ENCODE data around the gene DUSP1.

DNA sequence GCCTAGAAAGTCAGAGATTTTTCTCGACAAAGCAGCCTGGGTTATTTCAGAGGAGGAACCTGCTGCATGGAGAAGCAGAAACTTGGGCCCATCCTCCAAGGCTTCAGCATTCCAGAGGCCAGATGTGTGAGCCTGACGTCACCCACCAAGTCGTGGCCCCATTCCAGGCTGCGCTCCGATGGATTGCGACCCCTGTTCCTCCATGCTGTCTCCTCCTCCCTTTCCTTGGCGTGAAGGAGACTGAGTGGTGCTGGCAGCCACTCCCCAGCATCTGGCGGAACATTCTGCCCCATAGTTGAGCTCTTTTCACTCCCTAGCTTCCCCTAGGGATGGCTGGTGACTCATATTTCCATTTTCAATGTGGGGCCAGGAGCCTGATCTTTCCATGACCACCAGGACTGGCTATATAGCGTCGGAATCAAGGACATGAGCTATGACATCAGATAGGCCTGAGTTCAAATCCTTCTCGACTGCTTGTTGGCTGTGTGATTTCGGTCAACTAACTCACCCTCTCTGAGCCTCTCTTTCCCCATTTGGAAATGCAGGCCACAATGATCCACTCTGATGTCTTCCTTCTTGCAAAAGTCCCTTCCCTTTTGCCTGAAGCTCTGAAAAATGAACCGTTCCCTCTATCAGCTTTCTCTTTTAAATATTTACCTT lies 24.5 kb upstream of the DUSP1 start:
- TF ChIP-seq TARDBP (IDR thresholded peaks at IDR 0.05) = no peak
- TF ChIP-seq SP1 (IDR thresholded peaks at IDR 0.05) = no peak
- no peak for TF ChIP-seq FOXK2 (IDR thresholded peaks at IDR 0.05)
- no peak for TF ChIP-seq ELF4 (IDR thresholded peaks at IDR 0.05)
- no peak for TF ChIP-seq BHLHE40 (IDR thresholded peaks at IDR 0.05; ENCODE audit: borderline replicate concordance)
- no peak for TF ChIP-seq CTBP1 (IDR thresholded peaks at IDR 0.05; ENCODE audit: borderline replicate concordance)
- no peak for TF ChIP-seq ZNF384 (IDR thresholded peaks at IDR 0.05)
- TF ChIP-seq HDGF (IDR thresholded peaks at IDR 0.05; ENCODE audit: borderline replicate concordance) = no peak
- TF ChIP-seq FOXM1 (IDR thresholded peaks at IDR 0.05; ENCODE audit: borderline replicate concordance) = no peak
- TF ChIP-seq ARNT (IDR thresholded peaks at IDR 0.05) = no peak
- TF ChIP-seq, protein P1, sequence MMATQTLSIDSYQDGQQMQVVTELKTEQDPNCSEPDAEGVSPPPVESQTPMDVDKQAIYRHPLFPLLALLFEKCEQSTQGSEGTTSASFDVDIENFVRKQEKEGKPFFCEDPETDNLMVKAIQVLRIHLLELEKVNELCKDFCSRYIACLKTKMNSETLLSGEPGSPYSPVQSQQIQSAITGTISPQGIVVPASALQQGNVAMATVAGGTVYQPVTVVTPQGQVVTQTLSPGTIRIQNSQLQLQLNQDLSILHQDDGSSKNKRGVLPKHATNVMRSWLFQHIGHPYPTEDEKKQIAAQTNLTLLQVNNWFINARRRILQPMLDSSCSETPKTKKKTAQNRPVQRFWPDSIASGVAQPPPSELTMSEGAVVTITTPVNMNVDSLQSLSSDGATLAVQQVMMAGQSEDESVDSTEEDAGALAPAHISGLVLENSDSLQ (IDR thresholded peaks at IDR 0.05) = no peak
- TF ChIP-seq NFRKB (IDR thresholded peaks at IDR 0.05) = no peak
- TF ChIP-seq FOXA1 (IDR thresholded peaks at IDR 0.05) = no peak
- TF ChIP-seq LEF1 (IDR thresholded peaks at IDR 0.05; ENCODE audit: borderline replicate concordance) = no peak

Measured in HEK293T (cell line).